NCI-H187 (cell line): ENCODE measurements around the gene COMMD1.
"Not testable (repeated sequence)": the region's sequence is repeated elsewhere in the genome, so short reads cannot be mapped to it uniquely, and the experiment has no call there.

Source experiments
- DNase-seq, 2 experiments: peaks; one replicate each; lab custom pipeline; 2025; lab: John Stamatoyannopoulos, UW

Gene COMMD1

DNA sequence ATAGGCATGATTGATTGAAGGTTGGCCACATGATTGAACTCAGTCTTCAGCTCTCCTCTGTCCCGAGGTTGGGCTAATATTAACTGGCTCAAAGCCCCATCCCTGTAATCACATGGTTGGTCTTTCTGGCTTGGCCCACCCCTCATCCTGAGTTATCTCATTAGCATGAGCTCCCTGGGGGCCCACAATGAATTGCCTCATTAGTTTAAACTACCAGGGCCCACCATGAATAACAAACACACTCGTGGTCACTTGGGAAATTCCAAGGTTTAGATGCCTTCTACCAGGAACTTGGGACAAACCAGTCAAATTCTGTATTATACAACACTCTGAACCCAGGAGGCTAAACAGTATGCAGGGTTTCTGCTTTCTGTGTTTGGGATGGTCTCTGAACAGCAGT lies 168.8 kb downstream of the COMMD1 start:
- DNase-seq = no peak

DNA sequence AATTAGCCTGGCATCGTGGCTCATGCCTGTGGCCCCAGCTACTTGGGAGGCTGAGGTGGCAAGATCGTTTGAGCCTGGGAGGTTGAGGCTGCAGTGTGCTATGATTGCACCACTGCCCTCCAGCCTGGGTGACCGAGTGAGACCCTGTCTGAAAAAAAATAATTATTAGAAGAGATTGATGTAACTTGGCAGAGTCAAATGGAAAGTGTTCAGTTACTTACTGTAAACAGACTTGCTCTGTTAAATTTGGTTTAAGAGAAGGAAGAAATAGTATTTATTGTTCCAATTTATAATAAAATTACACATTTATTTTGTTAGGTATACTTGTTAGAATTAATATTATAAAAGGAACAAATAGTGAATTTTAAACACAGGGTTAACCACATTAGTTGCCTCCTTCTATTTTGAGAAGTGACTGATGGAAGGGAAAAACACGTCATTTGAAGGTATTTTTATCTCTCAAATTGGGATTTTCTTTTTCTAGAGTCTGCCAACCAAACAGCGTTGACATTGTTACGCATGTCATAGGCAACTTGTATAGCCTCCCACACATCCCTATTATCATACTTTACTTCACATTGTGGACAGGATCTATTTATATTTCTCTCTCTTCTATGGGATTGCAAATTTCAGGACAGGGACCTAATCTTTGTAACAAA lies 171.6 kb downstream of the COMMD1 start:
- DNase-seq = no peak

DNA sequence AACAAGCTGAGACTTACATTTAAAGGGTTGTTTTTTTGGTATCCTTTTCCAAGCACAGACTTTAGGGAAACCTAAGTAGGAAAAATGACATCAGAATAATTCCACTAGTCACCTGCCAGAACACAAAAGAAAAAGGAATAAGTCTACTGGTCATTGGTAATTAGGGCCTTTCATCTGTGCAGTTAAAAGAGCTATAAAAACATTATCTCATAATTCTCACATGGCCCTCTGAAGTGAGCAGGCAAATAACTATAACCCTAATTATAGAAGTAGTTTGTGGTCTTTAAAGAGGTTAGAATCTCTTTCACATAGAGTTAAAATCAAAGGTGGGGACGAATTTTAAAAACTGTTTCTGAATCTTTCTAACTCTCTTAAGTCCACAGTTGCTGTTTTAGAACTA lies 179.3 kb downstream of the COMMD1 start:
- DNase-seq = no peak

DNA sequence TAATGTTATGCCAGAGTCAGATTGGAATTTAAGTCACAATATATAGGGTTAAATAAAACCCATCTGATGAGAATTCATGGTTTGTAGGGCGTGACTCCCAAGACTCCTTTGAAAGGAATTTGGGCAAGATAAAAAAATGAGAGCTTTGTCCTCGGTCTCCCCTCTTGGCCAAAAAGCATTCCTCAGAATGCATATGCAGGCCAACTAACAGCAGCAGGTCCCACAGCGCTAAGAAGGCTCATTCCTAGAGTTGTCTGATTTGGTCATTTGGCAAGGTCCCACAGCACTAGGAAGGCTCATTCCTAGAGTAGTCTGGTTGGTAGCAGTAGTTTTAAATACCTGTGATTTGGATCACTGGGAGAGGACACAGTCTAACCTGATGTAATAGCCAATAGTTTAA lies 184.2 kb downstream of the COMMD1 start:
- DNase-seq = no peak

DNA sequence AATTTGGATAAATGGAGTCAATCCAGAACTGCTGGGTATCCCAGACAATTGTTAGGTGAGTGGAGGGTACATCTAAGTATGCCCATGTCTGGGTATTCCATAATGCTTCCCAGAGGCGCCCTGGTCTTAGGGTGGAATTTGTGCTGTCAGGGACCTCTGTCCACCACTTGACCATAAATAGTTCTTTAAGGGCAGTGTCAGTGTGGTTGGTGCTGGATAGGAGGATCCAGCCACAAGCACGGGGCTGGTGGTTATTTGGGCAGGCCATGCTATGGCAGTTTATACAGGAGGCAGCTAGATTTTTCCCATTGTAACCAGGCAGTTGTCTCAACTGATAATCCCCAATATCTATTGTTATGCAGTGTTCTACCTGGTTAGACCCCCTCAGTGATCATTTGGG lies 186.0 kb downstream of the COMMD1 start:
- no peak for DNase-seq

DNA sequence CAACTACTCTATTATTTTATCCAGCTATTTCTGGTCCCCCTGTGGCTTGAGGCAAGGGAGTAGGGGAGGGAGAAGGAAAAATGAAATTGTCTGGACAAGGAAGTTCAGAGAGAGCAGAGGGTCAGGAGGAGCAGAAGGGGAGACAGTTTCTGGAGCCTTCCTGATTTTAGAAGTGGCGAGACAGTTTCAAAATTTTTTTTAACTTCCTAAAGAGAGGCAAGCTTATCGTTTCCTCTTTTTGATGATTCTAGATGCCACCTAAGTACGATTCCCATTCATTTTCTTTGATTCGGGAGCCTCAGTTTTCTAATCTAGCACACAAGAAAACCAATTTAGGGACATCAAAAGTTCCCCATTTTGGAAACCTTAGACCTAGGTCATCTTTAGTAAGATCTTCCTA lies 193.6 kb downstream of the COMMD1 start:
- DNase-seq = no peak

DNA sequence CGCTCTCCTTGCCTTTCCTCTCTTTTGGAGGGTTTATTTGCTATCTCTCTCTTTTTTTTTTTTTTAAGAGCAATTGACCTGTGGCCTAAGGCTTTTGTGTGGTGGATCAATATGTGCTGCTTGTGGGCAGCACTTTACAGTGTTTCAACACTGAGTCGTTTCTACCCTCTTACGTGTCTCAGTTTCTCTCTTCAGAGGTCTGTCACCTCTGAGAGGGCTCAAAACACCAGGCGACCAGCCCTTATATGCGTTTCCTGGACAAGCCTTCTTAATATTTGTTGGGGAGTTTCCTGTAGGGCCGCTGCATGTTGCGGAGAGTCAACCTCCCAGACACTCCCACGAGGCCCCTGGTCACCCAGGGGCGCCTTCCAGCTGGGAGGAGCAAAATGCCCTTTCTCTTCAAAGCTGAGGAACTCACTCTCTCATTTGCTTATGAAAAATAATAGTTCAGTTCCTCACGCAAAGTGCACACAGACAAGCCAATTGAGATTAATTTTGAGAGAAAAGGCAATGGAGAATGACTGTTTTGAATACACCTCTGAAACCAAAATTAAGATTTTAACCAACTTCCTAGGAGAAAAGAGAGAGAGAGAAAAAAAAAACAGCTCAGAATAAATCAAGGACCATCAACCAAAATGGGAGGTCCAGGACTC lies 194.2 kb downstream of the COMMD1 start:
- DNase-seq = no peak

DNA sequence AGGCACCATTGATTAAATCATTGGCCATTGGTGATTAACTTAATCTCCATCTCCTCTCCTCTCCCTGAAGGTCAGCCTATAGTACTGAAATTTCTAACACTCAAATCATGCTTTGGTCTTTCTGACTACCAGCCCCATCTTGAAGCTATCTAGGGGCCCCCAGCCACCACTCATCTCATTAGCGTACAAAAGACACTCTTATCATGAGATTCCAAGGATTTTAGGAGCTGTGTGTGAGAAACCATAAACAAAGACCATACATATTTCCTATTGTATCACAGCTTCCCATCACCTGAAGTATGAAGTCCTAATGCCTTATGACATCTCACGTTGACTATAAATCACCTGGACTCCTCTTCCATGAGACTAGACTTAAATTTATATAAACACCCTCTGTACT lies 196.4 kb downstream of the COMMD1 start:
- no peak for DNase-seq

DNA sequence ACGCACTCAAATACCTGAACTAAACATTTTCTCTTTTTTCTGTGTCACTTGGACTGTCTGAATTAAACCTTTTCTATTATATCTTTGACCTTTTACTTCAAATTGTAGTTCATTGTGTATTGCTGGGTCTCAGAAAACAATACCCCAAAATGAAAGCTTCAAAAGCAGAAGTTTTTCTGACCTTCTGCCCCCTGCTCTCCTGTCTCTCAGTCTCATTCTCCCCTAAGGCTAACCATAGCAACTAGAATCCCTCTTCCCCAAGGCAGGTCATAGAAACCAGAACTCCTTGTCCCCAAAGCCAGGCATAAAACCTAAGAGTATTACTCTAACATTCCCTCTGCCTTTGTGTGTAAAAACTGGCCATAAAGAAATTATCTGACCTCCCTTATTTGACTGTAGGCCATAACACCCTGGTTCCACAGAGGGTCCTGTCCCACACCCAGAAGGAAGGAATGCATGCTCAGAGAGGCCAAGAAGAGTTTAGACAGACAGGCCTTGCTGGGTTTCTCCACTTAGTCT lies 197.0 kb downstream of the COMMD1 start:
- no peak for DNase-seq

DNA sequence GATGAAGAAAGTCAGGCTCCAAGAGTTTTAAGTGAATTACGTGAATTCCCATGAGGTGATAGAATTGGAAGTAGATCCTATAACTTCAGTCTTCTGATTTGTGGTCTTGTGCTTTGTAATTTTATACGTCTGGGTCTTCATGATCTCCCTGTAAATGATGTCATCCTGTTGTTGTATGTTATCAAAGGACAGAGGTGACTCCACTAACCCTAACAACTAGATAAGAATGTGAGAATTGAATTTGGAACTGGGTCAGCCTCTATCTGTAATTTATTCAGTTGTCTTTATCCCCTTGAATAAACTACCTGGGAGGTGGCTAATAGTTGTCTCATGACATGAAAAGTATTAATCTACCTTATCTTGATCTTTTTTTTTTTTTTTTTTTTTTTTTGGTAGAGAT lies 204.1 kb downstream of the COMMD1 start:
- no peak for DNase-seq

DNA sequence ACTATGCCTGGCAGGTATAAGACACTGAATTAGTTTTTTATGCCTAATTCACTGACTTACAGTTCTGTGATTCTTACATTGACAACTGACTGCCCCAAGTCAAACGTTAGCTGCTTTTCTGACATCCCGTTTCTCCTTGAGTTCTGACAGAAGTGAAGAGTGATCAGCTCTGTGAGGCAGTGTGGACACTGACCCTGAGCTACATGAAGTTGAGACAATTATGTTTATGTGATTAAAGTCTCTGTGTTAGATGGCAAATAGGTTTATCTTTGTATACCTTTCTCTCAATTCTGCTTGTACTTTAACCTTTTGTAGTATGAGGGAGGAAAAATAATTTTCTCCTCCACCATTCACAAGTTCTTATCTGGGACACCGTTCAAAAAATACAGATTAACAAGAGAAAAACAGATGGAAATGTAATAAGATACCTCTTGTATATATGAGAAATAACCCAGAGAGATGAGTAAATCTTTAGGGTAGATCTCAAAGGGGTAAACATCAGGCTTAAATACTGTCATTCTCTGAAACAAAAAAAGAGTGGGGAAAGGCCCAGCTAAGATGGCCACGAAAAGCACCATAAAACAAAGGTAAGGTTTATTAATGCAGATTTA lies 205.0 kb downstream of the COMMD1 start:
- DNase-seq = no peak

DNA sequence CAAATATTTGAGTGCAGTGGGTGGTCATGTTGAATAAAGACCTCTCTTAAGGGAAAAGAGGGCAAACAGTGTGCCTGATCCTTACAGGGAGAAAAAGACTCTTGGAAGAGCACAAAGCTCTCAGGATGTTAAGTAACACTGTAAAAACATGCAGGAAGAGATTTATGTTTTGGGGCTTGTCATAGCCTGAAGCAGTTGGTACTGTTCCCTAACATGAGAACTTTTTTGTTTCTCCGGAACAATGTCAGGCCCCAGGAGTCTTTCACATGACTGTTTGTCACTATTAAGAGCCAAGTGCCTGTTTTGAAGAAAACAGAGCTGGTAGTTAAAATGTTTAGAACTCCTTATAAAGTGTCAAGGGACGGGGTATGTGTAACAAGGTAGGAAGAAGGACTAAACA lies 206.7 kb downstream of the COMMD1 start:
- DNase-seq = no peak

DNA sequence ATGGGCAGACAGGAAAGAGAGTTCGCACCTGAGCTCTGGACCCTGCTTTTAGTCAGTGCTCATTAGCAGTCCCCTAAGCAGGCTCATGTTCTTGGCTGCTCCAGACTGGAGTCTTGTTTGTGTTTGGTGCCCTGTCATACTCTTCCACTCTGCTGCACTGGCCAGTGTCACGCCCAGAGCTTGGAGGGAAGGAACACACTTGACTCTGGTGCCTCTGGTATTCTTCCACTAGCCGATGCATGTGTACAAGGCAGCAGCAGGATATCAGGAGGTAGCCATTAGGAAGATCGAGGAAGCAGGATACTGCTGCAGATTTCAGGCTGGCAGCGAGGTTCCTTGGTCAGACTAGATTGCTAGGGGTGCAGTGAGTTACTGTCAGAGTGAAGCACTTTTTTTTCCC lies 209.1 kb downstream of the COMMD1 start:
- DNase-seq = no peak

DNA sequence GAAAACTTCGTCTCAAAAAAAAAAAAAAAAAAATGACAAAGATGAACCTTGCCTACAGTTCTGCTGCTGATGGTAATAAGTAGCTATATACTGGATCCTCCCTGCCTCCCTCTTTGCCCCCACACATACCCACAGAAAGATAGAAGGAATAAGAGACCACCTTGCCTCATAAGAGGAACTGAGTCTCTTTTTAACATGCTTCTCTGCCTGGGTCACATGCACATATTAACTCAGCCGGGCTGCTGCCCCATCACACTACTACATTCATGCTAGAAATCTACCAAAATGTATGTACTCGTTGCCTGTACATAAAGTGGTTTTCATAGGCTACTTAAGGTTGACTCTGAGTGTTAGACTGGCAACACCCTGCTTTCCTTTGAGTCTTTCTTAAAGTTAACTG lies 211.5 kb downstream of the COMMD1 start:
- no peak for DNase-seq

DNA sequence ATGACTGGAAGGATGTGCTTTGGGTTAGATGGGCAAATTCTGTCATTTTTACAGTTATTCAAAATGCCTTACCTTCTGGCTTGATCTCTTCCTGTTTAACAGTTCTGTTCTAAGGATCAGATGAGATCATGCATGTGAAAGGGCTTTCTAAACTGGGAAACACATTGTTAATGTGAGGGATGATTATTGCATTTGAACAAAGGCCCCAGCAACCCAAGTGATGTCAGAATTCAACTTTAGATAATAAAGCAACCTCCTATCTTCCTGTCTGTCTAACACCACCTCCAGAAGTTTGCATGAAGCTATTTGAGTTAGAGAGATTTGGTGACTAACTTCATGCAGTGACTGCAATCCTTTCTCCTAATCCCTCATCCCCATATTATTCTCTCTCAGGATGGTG lies 212.7 kb downstream of the COMMD1 start:
- DNase-seq = no peak

DNA sequence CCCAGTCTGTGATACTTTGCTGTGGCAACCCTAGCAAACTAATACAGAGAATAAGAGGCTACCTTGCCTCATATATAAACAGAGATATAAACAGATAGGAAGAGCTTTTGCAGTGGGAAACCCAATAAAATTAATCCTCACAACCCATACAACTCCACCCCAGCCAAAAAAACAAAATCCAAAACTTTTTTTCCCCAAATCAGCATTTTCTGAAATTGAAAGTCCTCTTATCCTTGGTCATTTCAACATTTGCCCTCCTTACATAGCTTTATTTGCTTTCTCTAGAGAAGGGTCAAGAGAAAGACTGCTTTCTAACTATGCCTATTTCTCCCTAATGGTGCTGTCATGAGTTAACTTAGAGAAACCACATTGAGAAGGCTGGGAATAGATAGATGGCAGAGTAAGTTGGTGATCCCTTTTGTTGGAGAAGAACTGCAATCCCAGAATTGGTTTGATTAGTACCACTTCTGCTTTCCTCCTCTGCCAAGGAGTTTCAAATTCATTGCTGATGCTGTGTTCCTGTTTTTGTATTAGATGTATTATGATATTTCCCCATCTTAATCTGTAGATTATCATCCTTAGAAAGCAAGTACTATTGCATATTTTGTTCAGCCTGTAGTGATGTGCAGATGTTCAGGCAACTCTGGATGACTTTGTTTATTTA lies 214.0 kb downstream of the COMMD1 start:
- DNase-seq = no peak

DNA sequence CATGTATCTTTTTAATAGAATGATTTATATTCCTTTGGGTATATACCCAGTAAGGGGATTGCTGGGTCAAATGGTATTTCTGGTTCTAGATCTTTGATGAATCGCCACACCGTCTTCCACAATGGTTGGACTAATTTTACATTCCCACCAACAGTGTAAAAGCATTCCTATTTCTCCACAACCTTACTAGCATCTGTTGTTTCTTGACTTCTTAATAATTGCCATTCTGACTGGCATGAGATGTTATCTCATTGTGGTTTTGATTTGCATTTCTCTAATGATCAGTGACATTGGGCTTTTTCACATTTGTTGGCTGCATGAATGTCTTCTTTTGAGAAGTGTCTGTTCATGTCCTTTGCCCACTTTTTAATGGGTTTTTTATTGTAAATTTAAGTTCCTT lies 220.8 kb downstream of the COMMD1 start:
- DNase-seq = not testable (repeated sequence)

DNA sequence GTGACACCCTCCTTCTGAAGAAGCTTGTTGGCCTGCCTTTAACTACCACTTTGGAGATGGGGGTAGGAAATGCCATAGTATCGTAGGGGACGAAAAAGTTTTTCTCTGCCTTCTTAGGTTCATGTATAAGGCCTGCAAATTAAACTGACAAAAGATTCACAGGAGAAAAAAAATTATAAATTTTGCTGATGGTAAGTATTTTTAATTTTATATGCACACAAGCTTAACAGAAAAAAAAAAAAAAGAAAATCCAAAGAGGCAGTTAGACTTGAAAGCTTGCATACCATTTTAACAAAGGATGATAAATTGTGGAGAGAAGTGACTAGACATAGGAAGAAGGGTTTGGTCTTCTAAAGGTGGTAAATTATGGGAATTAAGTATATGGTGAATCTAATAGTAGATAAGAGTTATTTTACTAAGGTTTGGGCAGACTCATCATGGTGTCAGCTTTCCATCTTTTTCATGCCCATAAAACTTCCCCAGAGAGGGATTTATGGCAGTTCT lies 227.9 kb downstream of the COMMD1 start:
- DNase-seq = no peak

DNA sequence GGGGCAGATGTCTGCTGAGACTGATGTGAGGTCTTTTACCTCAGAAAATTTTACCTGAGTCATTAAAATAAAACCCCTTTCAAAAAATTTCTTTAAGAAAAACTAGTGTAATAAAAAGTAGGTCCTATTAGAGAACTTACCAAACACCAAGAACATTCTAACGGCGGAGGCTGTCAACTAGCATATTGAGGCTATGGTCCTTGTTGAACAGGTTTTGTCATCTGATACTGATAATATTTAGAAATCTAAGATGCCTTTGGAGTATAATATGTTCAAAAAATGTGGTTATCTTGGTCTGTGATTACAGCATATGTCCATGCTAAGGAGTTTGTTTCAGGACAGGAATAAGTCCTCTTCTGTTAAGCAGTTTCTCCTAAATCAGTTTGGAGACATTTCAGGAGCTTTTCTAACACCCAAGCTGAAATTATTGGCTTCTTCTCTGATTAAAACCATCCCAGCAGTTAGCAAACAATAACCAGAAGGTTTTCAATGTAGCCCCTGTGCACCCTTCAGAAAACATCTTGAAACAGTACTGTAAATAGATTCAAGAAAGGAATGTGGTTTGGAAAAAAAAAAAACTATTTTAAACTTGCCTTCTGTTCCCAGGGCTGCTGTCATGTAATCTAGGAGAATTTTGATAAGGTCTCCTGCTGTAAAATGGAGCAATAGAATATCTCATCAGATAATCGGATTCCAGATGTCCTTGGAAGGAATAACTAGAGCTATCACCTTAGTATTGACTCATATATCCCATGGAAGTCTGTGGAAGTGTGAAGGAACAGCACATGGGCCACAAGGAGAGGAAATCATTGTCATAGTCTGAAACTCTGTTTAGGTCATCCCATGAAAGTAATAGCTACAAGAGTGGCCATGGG lies 231.7 kb downstream of the COMMD1 start:
- no peak for DNase-seq

DNA sequence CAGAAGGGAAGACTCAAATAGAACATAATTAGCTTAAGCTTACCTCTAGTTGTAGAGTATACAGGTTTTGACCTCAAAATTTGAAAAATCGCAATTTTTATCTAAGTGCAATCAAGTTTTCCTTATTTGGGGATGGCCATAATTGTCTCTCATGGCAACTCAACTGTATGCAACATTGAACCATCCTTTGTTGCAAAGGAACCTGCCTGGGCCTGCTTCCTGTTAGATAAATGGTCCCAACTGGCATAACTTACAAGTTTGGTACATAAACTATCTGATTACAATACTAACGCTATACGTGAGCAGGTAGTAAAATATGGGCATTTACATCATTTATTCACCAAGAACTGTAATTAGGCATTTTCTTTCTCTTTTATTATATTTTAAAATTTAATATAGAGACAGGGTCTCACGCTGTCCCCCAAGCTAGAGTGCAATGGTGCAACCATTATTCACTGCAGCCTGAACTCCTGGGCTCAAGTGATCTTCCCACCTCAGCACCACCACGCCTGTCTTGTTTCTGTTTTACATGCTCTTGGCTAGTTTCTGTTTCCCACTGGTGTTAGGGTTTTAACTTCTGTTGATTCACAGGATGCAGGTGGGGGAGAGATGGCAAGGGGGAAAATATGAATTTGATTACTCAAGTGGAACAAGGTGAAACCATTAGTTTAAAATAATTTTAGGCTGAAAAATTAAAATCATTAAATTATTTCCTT lies 235.1 kb downstream of the COMMD1 start:
- no peak for DNase-seq

DNA sequence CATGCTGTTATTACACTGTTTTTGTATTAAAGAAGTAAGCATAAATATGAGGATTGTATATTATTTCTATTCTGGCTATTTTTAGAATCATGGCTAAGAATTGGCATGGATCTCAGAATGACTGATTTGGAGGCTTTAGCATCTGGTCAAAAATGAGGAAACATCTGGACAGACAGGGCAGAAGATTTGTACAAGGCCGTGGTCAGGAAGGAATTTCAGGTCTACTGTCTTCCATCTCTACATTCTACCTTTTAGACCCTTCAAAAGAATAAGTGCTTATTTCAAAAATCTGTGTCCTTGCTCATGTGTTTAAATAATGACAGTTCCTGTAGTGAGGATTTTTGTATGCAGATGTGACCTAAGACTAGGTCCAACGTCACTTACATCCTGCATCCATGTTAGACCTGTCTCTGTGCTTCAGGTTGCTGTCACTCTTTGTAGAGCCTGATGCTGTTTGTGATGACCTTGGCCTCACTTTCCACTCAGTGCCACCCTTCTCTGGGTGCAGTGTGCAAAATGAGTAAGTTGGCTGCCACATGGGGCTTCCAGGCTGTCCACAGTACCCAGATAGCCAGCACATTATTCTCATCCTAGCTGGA lies 235.8 kb downstream of the COMMD1 start:
- no peak for DNase-seq
